H1 (cell line): Measurements from ENCODE around the gene BTBD9.

Experiments
- NRF1 ChIP-seq: IDR thresholded peaks from 2 replicates; pipeline ENCODE4 v1.6.1; 2011; ENCODE audit warnings: mild to moderate bottlenecking, low read depth, low read length, improper control_type of control experiment
- POLR2A ChIP-seq, 2 experiments: IDR thresholded peaks; 1 replicate in 1 of 2; 2 replicates in 1 of 2; pipeline ENCODE4 v1.6.1; 2011; ENCODE audit warnings: low read depth in 2 of 2, low read length in 2 of 2, mild to moderate bottlenecking in 2 of 2; ENCODE audit errors: control extremely low read depth in 1 of 2
- RFX5 ChIP-seq: IDR thresholded peaks from 2 replicates; pipeline ENCODE4 v1.6.1; 2011; ENCODE audit warnings: low read depth, low read length, improper control_type of control experiment, borderline replicate concordance
- YY1 ChIP-seq: IDR thresholded peaks from 2 replicates; pipeline ENCODE4 v1.6.1; 2011; ENCODE audit warnings: low read depth, mild to moderate bottlenecking, low read length
- TF ChIP-seq, protein P1 (sequence below), 3 experiments: IDR thresholded peaks; 1 replicate in 2 of 3; 2 replicates in 1 of 3; pipeline versions ENCODE4 v1.5.1 to v1.6.1; 2011; ENCODE audit warnings: low read length in 3 of 3, mild to moderate bottlenecking in 3 of 3, inconsistent platforms in 2 of 3, low read depth in 1 of 3, moderate library complexity in 1 of 3; ENCODE audit not compliant: insufficient read depth in 1 of 3; ENCODE audit errors: control extremely low read depth in 1 of 3
- TF ChIP-seq, protein P2 (sequence below): IDR thresholded peaks from 2 replicates; pipeline ENCODE4 v1.6.1; 2011; ENCODE audit warnings: low read depth, mild to moderate bottlenecking, low read length; ENCODE audit not compliant: insufficient read depth

DNA sequence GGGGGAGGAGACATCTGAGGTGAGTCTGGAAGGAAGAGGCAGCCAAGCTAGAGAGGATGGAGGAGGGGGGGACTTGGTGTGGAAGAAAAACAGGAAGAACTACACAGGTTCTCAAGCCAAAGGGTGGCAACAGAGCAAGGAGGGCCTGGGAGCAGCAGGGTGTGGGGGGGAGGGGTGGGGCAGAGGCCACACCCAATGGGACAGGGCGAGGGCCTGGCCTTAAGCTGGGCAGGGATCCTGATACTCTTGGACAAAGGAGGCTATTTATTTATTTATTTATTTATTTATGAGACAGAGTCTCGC, 461.2 kb downstream of the BTBD9 start:
- TF ChIP-seq, protein P1, sequence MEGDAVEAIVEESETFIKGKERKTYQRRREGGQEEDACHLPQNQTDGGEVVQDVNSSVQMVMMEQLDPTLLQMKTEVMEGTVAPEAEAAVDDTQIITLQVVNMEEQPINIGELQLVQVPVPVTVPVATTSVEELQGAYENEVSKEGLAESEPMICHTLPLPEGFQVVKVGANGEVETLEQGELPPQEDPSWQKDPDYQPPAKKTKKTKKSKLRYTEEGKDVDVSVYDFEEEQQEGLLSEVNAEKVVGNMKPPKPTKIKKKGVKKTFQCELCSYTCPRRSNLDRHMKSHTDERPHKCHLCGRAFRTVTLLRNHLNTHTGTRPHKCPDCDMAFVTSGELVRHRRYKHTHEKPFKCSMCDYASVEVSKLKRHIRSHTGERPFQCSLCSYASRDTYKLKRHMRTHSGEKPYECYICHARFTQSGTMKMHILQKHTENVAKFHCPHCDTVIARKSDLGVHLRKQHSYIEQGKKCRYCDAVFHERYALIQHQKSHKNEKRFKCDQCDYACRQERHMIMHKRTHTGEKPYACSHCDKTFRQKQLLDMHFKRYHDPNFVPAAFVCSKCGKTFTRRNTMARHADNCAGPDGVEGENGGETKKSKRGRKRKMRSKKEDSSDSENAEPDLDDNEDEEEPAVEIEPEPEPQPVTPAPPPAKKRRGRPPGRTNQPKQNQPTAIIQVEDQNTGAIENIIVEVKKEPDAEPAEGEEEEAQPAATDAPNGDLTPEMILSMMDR (IDR thresholded peaks at IDR 0.05; ENCODE audit: control extremely low read depth in 1 of 3, insufficient read depth in 1 of 3, low read depth in 1 of 3, low read length in 3 of 3) = no peak
- TF ChIP-seq YY1 = no peak
- TF ChIP-seq POLR2A (IDR thresholded peaks at IDR 0.05; ENCODE audit: control extremely low read depth in 1 of 2, low read depth in 2 of 2, low read length in 2 of 2) = no peak
- TF ChIP-seq, protein P2, sequence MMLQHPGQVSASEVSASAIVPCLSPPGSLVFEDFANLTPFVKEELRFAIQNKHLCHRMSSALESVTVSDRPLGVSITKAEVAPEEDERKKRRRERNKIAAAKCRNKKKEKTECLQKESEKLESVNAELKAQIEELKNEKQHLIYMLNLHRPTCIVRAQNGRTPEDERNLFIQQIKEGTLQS = no peak
- no peak for TF ChIP-seq RFX5
- no peak for TF ChIP-seq NRF1
